NCI-H146 treated with DMSO at 0.1 percent for 48 hours (cell line): Measurements from ENCODE around the gene WDR76.

ENCODE experiments used
- DNase-seq: peaks from one replicate; lab custom pipeline; 2025; ENCODE audit not compliant: unreplicated experiment; lab: John Stamatoyannopoulos, UW

The WDR76 gene

DNA sequence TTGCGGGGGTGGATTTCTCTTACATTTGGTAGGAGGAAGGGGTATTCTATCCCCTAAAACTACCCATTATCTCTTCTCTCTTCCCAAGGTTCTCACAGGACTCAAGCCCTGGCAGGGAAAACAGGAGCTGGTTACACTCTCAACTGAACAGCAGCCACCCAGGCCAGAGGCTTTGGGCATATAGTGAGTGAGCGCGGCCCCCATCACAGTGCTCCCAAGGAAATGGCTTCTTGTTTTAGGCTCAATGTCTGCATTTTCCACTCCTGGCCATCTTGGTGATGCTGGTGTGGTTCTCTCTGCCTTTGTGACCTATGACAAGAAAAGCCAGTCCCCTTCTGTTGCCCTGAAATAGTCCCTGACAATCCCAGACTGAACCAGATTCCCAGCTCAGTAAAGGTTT is 50.1 kb downstream of the WDR76 start:
- no peak for DNase-seq

DNA sequence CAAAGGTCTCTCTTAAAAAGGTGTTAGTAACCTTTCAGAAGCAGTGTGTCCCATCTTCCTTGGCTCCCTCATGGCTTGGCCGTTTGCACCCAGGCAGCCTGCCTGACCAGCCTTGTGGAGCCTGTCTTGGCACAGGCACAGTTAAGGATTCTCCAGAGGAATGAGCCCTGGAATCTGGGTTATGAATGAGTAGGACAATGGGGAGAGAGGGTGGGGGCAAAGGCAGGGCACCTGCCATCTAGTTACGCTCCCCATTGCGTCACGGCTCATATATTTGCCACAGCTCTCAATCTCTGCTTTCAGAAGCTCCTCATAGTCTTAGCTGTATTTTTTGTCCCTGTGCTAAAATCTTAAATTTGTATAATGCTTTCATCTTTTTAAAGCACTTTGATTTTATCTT is 50.6 kb downstream of the WDR76 start:
- no peak for DNase-seq

DNA sequence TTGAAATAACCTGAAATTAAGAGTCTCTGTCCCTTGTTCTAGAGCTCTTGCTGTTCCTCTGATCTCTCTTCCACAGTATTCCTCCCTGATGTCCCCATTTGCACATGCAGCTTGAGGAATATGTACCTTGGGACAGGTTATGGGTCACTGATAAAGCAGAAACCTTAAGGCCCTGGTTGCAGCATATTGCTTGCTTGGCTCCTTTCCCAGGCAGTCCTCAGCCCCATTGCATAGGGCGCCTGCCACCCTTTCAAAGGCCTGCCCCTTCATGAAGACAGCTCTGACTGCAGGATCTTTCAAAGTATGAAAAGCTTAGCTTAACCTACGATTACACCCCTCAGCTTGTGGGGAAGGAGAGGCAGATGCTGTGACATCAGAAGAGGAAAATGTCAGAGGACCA is 51.6 kb downstream of the WDR76 start:
- DNase-seq = no peak

DNA sequence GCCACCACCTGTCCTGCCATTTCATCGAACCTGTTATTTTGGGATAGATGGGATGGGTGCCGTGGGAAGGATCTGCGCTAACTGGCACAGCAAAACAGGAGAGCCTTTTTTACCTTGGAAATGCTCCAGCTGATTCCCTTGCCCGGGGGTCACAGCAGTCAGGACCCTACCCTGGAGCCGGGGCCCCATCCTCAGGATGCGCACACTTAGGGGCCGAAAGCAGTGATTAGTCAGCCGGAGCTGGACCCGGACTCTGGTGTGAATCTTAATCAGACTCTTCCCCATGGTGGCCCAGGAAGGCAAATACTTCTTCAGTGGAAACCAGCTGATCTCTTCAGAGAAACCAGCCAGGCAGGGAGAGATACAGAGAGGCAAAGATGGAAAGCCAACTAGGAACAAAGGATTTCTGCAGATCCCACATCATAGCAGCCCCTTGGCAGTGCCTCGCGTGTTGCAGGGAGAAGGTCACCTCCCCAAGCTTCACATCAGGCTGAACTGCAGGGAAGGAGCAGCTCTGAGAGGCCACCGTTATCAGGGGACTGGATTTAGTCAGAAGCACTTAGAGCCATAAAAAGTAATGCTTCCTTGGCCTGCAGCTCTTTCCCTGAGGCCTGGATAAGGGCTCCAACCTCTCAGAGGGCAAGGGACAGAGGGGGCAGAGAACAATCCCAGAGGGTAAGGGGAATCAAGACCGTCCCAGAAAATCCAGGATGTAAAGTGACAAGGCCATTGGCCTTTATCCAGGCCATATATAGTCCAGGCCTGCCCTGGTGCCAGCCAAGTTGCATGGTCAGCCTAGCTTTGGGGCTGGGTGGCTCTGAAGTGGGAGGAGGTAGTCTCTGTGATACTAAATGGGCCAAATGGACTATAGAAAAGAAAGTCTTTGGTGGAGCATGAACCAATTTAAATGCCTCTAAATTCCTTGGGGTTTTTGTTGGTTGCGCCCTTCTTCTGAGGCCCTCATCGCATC is 52.9 kb downstream of the WDR76 start:
- DNase-seq = no peak

DNA sequence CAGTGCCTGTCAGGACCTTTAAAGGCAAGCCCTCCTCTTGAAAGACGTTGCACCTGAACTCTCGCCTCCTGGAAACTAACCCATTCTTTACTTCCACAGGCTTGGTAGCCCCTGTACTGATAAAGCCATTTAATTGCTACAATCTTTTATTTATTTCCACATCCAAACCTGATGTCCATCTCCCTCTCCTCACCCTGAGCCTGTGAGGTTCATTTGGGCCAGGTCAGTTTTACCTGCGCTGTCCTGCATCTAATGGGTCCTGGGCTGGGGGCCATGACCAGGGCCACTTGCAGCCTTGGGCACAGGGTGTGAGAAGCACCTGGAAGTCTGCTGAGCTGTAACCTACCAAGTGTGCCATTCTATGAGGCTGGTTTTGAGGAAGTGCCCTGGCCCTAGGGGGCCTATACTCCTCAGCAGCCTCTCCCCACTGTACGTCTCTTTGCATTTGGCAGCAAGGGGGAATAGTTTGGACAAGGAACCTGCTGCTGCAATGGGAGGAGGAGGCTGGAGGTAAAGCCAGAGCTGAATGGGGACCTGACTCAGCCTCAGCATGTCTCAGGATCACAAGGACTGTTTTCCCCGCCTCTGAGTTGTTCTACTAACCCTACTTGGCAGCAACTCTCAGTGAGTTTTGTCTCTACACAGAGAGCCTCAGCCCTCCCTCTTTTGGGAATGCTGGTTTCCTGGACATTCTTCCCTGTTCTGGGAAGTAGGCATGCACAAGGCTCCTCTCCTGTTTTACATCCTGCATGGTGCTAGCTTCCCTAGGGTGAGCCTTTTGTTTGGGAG is 53.8 kb downstream of the WDR76 start:
- DNase-seq = no peak

DNA sequence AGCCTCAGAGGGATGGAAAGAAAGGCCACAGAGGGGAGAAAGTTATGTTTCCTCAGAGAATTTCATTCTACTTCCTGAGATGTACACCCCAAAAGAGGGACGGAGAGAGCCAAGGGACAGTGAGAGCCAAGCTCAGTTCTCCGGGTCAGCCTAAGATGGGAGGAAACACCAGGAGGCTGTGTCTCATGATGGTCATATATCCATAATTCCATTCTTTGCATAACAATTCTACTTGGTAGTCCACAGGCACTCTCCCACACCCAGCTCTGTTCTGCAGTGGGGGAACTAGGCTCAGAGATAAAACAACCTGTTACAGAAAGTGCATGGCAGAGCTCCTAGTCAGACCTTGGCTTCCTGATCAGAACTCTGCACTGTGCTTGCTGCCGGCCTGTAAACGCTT is 54.4 kb downstream of the WDR76 start:
- DNase-seq = no peak

DNA sequence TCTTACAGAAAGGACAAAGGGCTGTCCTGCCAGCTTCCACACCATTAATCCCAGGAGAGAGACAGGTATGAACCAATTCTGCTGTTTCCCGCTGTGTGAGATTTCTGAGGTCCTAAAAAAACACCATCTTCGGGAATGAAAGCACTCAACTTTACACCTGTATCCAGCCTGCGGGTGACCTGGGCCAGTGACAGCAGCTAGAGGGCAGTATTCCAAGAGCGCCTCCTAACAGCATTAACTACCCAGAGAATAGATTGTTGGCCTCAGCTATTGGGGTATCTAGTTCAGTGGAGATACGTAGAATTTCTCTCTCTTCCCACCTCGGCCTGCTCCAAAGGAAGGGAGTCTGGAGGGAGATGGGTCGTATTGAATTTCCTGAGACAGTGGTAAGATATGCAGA is 55.1 kb downstream of the WDR76 start:
- no peak for DNase-seq

DNA sequence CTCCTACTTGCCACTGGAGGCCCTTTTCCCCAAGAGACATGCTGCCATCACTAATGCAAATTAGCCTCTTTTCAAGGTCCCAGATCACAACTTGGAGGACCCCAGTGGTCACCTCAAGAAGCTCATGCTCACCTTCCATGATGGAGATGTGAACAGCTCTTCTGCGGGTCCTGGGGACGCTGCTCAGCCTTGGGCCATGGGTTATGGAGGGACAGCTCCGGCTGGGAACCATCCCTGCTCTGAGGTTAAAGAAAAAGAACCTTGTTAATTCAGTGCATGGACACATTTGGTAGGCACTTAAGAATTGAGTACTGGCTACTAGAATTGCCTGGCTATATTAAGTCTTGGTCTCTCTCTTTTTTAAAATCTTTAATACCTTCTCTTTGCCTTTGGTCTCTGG is 56.8 kb downstream of the WDR76 start:
- no peak for DNase-seq

DNA sequence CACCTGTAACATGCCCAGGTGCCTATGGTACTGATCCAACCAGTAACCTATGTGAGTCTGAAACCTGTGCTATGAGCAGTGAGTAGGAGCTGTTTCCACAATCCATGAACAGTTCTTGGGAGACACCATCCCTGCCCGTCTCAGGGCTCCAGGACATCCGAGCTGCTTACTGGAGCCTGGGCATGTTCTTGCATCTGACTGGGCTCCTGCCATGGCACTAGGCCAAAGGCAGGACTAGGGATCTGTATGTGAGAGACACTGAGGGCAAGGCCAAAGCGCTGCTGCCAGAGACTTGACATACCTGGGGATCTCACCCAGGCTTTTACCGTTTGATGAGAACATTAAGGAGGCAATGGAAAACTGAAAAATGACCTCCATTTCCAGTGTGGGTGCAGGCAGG is 59.8 kb downstream of the WDR76 start:
- no peak for DNase-seq

DNA sequence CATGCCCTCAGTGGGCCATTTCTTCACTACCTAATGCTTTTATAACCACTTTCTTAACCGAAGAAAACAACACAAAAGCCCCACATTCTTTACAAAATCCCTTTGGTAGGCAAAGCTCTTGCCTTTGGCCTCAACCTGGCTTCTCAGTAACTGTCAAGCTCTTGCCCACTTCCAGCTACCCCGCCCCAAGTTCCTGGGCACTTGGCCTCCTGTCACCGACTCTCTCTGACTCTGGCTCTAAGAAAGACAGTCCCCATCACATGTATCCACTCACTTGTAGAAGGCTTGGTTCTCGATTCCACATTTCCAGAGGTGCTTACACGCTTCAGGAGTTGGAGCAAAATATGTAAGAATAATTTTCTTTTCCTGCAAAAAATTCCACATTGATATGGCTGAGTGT is 61.1 kb downstream of the WDR76 start:
- no peak for DNase-seq

DNA sequence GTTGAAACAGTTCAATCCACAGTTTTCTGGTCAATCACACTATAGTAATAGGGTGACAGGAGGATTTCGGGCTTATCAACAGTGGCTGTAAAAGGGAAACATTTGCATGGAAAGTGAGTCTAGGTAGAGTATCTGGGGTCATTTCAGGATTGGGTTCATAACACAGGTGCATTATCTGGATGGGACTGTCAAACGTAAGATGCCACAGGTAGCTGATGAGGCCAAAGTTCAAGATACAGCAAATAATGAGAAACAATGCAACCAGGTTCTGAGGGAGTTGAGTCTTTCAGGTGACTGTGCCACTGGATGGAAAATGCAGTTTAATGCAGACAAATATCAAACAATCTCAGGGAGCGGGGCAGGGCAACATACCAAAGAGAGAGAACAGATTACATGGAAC is 62.2 kb downstream of the WDR76 start:
- DNase-seq = no peak

DNA sequence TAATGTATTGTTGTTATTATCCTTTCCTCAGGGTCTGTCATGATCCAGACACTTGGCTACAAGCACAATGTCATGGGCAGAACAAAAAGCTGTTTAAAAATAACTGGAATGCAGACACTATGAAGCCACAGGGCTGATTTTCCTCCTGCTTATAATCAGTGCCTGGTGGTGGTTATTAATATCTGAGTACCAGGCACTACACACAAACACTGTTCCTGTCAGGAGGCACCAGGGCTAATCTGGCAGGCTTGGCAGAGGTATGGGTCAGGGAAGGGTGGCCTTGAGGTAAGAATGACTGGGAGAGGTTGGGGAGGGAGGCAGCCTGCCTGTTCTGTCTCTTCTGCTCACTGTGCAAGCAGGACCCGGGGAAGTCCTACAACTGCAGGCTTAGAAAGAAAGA is 67.2 kb downstream of the WDR76 start:
- no peak for DNase-seq

DNA sequence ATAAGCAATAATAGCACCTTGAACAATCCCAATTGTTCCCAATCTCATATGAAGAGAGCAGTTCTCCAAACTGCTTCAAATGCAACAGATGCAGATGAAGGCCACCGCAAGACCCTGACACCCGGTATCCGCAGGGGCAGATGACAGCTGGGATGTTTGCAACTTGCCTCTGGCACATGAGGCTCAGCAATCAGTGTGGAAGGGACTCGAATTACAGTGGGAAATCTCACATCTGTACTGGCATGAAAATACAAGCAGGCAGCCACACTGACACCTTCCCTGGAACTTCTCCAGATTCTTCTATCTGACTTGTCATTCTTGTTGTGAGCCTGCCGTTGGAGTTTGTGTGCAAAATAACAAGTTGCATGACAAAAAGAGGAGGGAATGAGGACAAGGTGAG is 68.8 kb downstream of the WDR76 start:
- no peak for DNase-seq

DNA sequence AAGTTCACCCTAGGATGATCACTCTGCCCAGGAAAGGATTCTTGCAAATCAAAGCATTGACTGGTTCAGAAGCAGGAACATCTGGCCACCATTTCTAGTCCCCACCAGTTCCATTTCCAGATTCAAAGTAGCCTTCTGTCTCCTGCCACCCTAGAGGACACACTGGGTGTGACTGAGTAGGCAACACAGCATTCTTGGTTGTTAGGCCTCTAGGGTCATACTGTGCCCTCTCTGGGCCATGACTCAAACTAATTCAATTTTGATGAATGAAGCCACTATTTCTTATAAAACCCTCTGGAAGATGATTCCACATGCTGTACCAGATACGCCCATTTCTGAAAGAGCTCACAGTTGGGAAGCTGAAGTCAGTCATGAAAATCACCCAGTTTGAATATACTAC is 69.7 kb downstream of the WDR76 start:
- DNase-seq = no peak

DNA sequence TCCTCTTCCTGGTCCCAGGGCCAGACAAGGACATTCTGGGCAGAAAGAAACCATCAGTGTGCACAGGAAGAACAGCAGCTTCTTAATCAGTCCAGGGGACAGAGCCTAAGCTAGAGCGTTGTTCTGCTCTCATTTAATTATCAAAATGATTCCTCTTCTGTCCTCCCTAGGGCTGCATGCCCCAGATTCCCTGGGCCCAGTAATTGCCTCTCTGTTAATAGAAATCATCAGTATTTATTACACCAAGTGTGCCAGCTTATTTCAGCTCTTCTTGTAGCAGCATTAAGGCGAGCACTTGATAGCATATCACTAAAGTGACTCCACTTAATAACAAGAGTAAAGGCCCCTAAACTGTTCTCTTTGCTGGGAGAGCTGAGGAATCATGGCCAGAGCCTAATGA is 72.1 kb downstream of the WDR76 start:
- no peak for DNase-seq

DNA sequence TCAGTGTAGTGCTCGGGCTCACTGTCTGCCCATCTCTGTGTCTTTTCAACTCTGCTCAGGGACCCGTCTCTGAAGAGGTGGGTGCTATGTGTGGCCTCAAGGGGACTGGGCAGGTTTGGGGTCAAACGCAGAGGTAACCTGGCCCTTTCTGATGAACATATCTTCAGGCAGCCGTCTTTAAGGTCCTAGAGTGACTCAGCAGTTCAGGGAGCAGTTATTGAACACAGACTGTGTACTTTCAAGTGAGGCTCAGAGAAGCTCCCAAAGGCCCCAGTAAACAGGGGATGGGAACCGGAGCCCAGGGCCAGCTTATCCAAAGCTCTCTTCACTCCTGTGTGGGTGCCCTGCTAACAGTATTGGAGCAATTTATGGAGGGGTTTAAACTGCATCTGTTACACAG is 73.1 kb downstream of the WDR76 start:
- DNase-seq = no peak

DNA sequence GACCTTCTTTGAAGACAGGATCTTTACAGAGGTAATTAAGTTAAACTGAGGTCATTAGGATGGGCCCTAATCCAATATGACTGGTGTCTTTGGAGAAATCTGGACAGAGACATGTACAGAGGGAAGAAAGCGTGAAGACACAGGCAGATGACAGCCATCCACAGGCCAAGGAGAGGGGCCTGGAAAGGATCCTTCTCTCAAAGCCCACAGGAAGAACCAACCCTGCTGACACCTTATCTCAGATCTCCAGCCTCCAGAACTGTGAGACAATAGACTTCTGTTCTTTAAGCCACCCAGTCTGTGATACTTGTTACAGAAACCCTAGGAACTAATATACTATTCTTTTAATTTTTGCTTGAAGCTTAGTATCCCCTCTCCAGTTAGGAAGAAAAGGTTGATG is 74.2 kb downstream of the WDR76 start:
- no peak for DNase-seq

DNA sequence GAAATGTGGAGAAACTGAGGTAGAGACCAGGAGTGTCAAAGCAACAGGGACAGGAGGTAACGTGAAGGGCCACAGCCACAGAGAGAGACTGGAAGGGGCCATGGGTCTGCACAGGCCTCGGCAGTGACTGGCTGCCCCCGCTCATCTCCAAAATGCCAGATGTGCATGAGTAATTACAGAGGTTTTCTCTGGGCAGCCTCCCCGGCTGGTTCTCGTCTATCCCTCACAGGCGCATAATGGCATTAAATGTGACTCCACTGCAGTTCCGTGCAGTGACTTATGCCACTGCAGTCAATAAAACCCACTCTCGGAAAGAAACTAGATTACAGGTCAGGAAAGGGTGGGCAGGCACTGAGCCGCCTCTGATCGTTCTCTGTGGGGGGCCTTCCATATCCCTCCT is 74.7 kb downstream of the WDR76 start:
- DNase-seq = no peak

DNA sequence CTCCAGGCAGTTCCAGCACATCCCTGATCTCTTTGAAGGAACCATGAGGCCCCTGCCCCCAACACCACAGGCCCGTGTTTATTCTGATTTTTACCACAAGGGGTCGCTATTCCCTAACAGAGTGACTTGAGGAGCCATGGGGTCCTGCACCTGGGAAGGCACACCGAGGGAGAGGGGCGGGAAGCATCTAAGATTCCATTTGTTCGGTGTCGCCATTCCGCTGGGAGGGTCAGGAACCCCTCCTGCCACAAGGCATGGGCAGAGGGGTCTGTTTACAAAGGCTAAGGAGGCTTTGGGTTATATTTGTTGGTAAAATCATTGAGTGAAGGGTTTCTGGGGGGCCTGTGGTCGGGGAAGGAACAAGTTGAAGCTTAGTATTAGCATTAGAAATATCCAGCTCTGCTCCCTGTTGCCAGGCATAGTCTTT is 77.1 kb downstream of the WDR76 start:
- peak; percentile 15 for DNase-seq

DNA sequence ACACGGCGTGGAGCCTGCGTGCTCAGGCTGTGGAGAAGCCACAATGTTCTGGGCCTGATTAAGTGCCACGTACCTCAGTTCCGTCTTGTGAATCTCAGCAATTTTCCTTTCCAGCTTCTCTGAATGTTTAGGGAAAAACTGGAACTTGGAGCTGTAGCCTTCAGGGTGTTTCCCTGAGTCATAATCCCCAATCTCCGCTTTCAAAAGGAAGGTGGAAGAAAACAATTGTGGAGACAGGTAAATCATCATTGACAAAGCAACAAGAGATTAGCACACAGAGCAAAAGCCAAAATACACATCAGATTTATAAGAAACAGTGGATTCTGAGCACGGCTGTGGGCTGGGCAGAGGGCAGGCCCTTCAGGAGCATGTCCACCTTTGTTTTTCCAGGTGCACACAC is 79.0 kb downstream of the WDR76 start:
- no peak for DNase-seq

DNA sequence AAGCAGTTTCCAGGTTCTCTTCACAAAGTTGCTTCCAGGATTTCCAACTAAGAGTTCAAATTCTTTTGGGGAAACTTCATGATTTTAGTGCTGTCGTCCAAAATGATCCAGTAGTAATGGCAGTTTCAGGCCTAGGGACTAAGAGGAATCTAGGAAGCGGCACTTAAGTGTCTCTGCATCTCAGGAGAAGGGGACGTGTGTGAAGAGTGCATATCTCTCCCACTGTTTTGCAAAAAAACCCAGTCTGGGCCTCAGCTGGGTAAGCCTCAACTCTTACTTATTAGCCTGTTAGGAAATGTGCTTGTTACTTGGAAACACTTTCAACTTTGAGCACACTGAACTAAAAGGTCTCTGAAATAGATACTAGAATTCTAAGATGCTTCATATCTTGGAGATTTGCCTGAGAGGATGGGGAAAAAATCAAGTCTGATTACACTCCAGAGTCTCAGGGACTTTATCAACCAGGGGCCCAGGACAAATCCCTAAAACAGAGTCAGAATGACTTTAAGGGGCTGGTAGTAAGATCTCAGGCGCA is 81.8 kb downstream of the WDR76 start:
- DNase-seq = no peak

DNA sequence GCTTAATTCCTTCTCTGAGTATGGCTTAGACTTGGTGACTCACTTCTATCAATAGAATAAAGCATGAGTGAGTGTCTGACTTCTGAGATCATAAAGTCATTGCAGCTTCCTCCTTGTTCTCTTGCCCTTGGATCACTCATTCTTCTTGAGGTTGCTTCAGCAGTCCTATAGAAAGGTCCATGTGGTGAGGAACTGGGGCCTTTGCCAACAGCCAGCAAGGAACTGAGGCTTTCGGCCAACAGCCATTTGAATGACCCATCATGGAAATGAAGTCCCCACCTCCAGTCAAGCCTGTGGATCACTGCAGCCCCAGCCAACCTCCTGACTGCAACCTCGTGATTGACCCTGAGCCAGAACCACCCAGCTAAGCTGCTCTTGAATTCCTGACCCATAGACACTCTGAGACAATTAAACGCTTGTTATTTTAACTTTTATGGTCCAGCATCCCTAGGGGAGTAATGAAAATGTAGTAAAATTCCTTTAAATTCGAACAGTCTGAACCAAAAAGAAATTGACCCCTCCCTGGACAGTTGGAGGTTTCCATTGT is 84.5 kb downstream of the WDR76 start:
- DNase-seq = no peak
